HG03066 (cell line): ENCODE data around the gene PRPH2.
"Not testable (repeated sequence)": the region's sequence is repeated elsewhere in the genome, so short reads cannot be mapped to it uniquely, and the experiment has no call there.

Source experiments
- ATAC-seq: cut with Tn5 transposase; IDR thresholded peaks from one replicate; pipeline ENCODE4 v1.9.1; 2021; ENCODE audit warnings: low read depth; ENCODE audit not compliant: unreplicated experiment

The PRPH2 gene

DNA sequence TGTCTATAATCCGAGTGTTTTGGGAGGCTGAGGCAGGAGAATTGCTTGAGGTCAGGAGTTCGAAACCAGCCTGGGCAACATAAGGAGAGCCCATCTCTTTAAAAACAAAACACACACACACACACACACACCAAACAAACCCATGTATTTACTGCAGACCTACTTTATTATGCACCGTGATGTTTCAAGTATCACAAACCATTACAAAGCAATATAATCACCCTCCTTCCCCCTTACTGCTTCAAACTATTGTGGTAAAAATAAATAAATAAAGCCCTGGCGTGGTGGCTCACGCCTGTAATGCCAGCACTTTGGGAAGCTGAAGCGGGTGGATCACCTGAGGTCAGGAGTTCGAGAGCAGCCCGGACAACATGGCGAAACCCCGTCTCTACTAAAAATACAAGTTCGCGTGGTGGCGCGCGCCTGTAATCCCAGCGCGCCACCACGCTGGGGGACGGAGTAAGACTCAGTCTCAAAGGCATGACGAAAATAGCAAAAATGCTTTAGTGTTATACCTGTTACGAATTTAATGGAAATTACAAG is 22.0 kb upstream of the PRPH2 start:
- ATAC-seq, result no peak

DNA sequence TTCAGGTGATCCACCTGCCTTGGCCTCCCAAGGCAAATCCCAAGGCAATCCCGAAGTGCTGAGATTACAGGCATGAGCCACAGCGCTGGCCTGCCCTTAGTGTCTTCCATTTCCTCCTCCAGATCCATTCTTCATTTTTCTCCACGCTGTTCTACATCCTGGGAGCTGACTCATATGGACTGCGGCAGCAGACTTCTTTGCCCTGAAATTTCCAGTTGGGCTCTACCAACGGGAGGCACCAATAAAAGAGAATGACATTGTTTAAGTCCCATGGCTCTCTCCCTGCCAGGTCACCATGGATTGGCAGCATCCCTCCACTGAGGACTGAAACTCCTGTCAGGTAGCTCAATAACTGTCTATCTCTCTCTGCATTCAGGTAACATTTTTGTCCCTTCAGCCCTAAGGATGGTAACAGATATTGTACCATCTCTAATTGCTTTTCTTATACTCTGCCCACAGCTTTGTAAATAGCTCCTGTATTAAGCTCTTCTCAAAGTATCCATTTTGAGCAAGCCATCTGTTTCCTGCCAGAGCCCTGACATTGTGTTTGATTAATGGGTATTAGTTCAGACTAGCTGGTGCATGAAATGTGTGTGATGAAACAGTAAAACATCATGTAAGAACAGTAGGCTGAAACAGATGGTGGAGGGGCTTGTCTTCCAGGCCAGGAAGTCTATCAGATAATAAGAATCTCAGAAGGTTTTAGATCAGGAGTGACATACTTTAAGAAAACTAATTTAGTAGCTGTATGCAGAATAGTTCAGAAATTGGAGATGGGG is 19.9 kb upstream of the PRPH2 start:
- no peak for ATAC-seq

DNA sequence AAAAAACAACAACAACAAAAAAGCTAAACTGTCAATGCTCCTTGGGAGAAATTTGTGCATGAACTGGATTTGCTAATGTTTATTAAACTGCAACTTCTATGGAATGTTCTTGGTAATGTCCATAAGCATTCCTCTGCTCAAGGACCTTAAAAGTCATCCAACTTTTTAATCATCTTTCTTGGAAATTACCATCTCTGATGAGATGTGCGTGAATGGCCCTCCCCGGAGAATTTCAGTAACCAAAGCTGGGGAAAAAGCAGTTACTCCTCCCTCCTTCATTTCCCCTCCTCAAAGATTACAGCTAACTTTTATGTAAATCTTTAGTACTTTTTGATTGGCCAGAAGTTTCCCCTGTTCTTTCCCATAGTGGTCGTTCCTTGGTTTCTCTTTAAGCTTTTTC is 18.3 kb upstream of the PRPH2 start:
- no peak for ATAC-seq

DNA sequence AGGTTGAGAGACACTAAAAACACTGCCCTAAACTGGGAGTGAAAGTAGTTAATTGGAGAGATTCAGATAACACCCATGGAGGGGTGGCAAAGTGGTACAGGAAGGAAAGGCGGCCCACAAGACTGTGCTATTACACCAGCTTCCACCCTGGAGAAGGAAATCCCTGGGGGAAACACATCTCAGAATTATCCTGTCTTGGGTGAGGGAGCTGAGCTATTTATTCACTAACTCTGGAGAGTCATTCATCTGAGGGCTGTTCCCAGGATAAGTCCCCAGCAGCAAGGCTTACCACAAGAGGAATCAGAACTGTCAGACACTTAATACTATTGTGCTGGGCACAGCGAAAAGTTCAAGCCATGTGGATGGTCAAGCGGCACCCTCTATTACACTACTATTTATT is 13.6 kb upstream of the PRPH2 start:
- no peak for ATAC-seq

DNA sequence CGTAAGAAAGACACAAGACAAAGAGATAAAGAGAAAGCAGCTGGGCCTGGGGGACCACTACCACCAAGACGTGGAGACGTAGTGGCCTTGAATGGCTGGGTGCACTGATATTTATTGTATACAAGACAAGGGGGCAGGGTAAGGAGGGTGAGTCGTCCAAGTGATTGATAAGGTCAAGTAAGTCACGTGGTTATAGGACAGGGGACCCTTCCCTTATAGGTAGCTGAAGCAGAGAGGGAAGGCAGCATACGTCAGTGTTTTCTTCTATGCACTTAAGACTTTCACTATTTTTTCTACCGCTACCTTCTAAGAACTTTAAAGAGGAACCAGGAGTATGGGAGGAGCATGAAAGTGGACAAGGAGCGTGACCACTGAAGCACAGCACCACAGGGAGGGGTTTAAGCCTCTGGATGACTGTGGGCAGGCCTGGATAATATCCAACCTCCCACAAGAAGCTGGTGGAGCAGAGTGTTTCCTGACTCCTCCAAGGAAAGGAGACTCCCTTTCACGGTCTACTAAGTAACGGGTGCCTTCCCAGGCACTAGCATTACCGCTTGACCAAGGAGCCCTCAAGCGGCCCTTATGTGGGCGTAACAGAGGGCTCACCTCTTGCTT is 11.6 kb upstream of the PRPH2 start:
- ATAC-seq, result not testable (repeated sequence)

DNA sequence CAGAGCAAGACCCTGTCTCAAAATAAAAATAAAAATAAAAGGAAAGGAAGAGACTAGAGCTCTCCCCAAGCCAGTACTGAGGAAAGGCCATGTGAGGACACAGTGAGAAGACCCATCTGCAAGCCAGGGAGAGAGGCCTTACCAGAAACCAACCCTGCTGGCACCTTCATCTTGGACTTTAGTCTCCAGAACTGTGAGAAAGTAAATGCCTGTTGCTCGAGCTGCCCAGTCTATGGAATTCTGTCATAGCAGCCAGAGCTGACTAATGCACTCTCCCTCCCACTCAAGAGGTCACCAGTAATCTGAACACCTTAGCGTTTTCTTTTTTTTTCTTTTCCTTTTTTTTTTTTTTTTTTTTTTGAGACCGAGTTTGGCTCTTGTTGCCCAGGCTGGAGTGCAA is 7.3 kb upstream of the PRPH2 start:
- ATAC-seq, result no peak

DNA sequence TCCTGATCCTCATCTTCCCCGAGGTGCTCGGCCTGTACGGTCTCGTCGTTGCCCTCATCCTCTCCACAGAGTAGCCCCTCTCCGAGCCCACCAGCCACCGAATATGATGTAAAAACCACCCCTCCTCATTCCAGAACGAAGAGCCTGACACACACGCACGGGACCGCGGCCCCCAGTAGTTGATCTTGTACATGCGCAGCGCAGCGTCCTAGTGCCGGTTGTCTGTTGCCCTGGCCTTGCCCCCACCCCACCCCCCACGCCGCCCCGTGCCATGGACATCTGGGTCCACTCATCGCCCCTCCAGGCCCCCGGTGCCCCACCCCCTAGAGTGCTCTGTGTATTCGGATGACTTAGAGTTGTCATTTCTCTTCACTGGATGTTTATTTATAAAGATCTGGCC is 5.2 kb upstream of the PRPH2 start:
- no peak for ATAC-seq

DNA sequence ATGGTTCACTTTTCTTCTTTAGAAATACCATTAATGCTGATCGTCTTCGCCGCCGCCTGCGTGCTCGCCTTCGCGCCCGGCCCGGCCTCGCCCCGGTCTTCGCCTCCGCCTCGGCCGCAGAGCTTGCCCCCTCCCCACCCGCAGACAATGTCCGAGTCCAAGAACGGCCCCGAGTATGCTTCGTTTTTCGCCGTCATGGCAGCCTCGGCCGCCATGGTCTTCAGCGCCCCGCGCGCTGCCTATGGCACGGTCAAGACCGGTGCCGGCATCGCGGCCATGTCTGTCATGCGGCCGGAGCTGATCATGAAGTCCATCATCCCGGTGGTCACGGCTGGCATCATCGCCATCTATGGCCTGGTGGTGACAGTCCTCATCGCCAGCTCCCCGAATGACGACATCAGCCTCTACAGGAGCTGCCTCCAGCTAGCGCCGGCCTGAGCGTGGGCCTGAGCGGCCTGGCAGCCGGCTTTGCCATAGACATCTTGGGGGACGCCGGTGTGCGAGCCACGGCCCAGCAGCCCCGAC is 4.8 kb upstream of the PRPH2 start:
- no peak for ATAC-seq

DNA sequence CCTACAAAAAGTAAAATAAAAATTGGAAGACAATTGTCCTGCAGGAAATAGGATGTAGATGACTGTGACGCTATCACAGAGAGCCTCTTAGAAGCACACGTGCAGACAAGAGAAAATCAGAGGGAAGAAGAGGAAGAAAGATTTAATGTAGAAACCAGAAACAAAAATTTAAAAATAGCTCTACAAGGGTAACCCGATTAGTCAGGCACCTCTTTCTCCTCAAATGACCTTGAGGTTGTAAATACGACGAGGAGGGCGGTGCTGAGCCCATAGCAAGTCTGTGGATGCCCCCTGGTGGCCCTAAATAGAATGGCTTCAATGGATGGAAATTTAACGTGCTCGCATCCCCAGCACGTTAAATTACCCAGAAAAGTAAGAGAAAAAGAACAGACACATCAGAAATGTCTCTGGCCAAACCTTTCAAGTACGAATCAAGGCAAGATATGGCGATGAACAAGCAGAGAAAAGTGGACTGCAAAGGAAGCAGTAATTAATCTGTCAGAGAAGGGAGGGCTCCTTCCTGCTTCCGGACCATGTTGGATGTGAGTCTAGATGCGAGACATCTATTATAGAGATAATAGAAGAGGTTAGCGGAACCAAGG is 4.2 kb upstream of the PRPH2 start:
- peak; percentile 58 for ATAC-seq

DNA sequence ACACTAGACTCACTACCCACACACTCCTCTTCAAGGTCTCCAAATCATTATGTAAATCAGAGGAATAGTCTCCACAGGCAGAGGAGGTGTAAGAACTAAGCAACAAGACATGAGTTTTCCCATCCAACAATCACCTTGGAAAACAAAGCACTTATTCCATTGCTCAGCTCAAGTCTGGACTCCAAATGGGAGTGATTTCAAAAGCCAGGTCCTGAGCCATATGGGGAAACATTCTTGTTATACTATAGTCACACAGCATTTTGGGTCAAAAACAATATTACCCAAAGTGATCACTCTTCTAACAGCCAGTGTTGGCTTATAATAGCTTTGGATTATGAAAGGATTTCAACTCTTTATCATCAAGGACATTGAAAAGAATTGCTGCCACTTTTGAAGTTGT is 3.6 kb upstream of the PRPH2 start:
- no peak for ATAC-seq

DNA sequence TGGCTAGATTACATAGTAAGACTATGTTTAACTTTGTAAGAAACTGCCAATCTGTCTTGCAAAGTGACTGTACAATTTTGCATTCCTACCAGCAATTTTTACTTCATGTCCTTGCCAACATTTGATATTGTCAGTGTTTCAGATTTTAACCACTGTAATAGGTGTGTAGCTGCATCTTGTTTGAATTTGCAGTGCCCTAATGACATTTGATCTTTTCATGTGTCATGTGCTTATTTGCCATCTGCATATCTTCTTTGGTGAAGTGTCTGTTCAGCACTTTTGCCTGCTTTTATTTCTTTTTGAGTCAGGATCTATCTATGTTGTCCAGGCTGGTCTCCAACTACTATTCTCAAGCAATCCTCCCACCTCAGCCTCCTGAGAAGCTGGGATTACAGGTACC is 2.4 kb upstream of the PRPH2 start:
- ATAC-seq, result no peak

DNA sequence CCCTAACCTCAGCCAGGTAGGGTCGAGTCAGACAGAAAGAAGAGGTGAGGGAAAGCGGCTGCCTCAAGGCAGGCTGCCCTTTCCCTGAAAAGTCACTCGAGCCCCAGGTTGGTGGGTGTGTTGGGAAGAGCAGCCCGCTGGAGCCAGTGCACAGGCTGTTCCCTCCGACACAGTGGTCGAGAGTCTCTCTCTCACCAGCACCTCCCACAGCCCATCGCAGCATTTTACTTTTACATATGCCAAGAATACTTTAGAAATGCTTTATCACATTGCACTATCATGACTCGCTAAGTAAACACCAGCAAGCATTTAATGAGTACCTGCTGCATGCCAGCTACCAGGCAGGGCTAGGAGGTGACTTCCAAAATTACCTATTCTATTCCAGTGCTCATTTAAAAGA is 1.7 kb downstream of the PRPH2 start:
- no peak for ATAC-seq

DNA sequence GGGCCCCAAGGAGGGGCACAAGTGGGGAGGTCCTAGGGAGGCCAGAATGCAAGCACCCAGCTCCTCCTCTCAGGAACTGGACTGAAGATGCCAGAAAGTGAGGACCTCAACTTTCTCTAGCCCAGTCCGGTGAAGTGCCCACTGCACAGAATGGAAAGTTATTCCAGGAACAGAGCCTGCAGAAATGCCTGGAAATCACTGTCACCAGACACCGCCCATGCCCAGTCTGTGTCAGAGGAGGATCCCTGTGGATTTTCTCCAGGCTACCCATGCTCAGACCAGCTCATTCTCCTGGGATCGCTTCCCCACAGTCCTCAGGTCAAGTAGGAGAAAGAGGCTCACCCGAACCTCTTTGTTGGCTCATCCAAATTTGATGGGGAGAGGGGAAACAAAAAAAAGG is 6.5 kb downstream of the PRPH2 start:
- no peak for ATAC-seq

DNA sequence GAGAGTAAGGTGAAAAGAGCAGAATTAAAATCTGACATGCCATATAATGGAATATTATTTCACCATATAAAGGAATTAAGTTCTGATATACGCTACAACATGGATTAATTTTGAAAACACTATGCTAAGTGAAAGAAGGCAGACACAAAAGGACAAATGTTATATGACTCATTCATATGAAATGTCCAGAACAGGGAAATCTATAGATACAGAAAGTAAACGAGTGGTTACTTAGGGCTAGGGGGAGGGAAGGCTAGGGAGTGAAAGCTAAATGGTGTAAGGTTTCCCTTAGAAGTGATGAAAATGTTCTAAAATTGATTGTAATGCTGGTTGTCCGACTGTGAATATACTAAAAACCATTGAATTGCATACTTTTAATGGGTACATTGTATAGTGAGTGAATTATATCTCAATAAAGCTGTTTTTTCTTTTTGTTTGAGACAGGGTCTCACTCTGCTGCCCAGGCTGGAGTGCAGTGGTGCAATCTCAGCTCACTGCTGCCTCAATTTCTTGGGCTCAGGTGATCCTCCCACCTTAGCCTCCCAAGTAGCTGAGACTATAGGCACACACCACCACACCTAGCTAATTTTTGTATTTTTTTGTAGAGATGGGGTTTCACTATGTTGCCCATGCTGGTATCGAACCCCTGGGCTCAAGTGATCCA is 8.2 kb downstream of the PRPH2 start:
- ATAC-seq, result no peak

DNA sequence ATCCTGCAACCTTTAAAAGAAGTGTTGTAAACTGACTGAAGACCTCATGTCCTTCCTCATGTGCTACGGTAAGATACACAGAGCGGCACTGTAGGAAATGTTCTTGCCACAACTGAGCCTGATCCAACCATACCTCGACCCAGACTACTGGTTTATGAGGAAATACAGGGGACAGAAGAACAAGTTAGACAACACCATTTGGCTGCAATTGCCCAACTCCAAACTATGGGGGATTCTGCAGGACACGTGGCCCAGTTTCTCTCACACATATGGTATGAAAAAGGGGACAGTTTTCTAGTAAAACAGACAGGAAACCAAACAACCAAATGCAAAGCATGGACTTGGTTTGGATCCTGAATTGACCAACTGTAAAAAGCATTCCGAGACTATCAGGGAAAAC is 10.5 kb downstream of the PRPH2 start:
- no peak for ATAC-seq

DNA sequence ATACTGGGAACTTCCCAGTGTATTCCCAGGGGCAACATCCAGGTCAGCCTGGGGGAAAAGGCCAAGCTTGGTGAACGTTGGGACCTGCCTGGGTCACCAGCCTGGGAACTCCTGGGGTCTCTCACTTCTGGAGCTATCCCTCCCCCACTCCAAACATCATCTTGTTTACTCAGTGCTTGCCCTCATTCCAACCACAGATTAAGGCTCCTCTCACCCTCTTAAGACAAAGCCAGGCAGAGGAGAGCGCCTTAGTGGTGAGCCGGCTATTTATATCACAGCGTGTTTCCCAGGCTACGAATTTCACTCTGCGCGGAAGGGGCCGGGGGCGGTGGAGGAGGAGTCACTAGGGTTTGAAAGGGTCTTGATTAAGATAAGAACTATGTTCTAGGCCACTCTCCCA is 12.1 kb downstream of the PRPH2 start:
- no peak for ATAC-seq

DNA sequence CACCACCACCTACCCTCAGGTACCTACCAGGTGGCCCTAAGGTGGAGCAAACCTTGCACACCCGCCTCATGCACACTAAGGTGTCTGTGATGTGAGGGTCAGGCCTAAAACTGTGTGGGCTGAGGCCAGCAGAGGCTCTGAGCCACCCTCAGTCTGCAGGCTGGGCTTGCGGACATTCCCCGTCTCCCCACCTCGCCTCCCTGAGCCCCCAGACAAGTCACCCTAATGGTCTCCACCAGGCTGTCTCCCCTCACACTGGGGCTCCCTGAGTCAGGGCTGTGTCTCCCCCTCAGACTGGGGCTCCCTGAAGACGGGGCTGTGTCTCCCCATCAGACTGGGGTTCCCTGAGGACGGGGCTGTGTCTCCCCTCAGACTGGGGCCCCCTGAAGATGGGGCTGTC is 12.5 kb downstream of the PRPH2 start:
- ATAC-seq, result no peak

DNA sequence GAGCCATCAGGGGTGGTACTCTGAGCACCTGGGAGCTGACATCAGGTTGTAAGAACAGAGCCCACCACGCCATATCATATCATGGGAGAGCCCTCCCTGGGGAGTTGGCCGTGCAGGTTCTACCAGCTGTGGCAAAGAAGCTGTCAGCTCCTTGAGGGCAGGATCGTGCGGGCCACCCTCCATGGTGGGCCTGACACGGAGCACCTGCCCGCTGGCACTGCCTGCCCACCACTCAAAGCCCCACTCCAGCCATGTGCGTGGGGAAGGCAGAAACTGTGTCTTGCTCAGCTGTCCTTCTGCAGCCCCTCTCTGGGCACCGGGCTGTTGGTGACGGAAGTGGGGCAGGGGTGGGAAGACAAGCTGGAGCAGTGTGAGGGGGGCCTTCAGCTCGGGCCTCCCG is 14.3 kb downstream of the PRPH2 start:
- no peak for ATAC-seq

DNA sequence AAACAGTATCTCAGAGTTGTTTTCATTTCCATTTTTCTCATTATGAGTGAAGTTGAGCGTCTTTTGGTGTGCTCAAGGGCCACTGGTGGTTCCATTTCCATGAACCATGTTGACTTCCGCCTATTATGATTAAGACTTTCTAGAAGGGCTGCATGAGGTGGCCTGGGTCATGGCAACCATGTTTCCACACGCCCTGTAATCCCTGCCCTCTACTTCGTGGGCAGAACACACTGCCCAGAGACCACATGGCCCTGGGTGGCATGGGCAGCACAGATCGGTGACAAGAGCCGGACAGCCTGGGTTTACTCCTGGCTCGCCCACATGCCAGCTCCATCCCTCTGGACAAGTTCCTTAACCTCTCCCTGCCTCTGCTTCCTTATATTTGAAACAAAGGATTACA is 14.8 kb downstream of the PRPH2 start:
- ATAC-seq, result no peak

DNA sequence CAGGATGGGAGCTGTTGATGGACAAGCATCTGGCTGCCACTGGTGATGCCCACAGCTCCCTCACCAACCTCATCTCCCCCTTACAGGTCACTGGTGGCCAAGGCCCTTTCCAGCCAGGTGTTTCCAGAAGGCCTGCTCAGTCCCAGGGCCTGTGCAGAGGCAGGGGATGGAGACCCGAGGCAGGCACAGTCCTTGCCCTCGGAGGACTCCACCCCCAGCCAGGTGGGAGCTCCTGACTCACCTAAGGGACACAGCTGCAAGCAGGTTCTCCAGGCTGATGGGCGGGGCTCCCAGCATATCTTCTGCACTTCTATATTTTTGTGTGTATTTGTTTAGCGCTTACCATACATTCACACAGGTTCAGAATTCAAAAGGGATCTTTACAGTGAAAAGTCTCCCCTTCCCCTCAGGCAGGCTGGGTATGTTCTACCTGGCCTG is 17.4 kb downstream of the PRPH2 start:
- ATAC-seq, result no peak
